ENCODE results near the gene HMGN3.

The HMGN3 gene

GRCh38 chr6:79246891-79247290, 12.4 kb upstream of the HMGN3 start:
- no peak for DNase-seq (ENCODE audit: low read depth)
- no peak for TF ChIP-seq CTCF (conservative IDR thresholded peaks at IDR 0.05; ENCODE audit: low read depth, low read length)
- no peak overlapping the region for H3K4me3 ChIP-seq (ENCODE audit: low read length)

GRCh38 chr6:79241228-79241627, 6.7 kb upstream of the HMGN3 start:
- no peak for DNase-seq (ENCODE audit: low read depth)
- H3K4me3 ChIP-seq (ENCODE audit: low read length) = no peak overlapping the region
- TF ChIP-seq CTCF (conservative IDR thresholded peaks at IDR 0.05; ENCODE audit: low read depth, low read length) = no peak

- TF ChIP-seq CTCF (conservative IDR thresholded peaks at IDR 0.05; ENCODE audit: low read depth, low read length) = no peak
- DNase-seq (ENCODE audit: low read depth) = no peak
These were observed 6.0 kb upstream of the HMGN3 start for GRCh38 chr6:79240509-79240908.

GRCh38 chr6:79239536-79240168, 5.2 kb upstream of the HMGN3 start:
- H3K4me3 ChIP-seq (ENCODE audit: low read length) = no peak overlapping the region
- DNase-seq (ENCODE audit: low read depth) = no peak
- no peak for TF ChIP-seq CTCF (conservative IDR thresholded peaks at IDR 0.05; ENCODE audit: low read depth, low read length)

More at GRCh38 chr6:79240509-79240908, 6.0 kb upstream of the HMGN3 start:
- H3K4me3 ChIP-seq (ENCODE audit: low read length) = no peak overlapping the region

- no peak for TF ChIP-seq CTCF (conservative IDR thresholded peaks at IDR 0.05; ENCODE audit: low read depth, low read length)
- DNase-seq (ENCODE audit: low read depth) = no peak
- H3K4me3 ChIP-seq (ENCODE audit: low read length) = no peak overlapping the region
These were observed 4.4 kb upstream of the HMGN3 start for GRCh38 chr6:79238919-79239318.

GRCh38 chr6:79236711-79237110, 2.2 kb upstream of the HMGN3 start:
- no peak overlapping the region for H3K4me3 ChIP-seq (ENCODE audit: low read length)
- TF ChIP-seq CTCF (conservative IDR thresholded peaks at IDR 0.05; ENCODE audit: low read depth, low read length) = no peak
- no peak for DNase-seq (ENCODE audit: low read depth)

- peak overlapping the region; percentile 95 for H3K4me3 ChIP-seq (ENCODE audit: low read length)
- peak; percentile 61 for DNase-seq (ENCODE audit: low read depth)
- peak; percentile 32 for TF ChIP-seq CTCF (conservative IDR thresholded peaks at IDR 0.05; ENCODE audit: low read depth, low read length)
These were observed 802 bp downstream of the HMGN3 start for GRCh38 chr6:79233611-79234149.
